ENCODE measurements around the gene NXNL1.

Gene NXNL1

GRCh38 chr19:17441241-17442021 lies 19.3 kb downstream of the NXNL1 start:
- no peak for DNase-seq (ENCODE audit: low spot score)
- Histone ChIP-seq H3K27me3 (ENCODE audit: insufficient read depth, poor library complexity, severe bottlenecking) (no peaks in the 10 kb centered on the region), H3K4me3 (ENCODE audit: severe bottlenecking) (no peak overlapping the region), H3K36me3 (ENCODE audit: low read depth) (no peaks in the 10 kb centered on the region), H3K4me1 (ENCODE audit: insufficient read depth, poor library complexity, severe bottlenecking) (peaks cover 3% of the 10 kb centered on the region), H3K27ac (ENCODE audit: poor library complexity, severe bottlenecking) (no peak overlapping the region), H3K9me3 (ENCODE audit: severe bottlenecking) (peaks cover 2% of the 10 kb centered on the region)
- ATAC-seq (ENCODE audit: low read depth): peak; percentile 27; the same call in 2 of the 3 replicates
- peak; percentile 62 for TF ChIP-seq CTCF (IDR thresholded peaks at IDR 0.05; ENCODE audit: poor library complexity, severe bottlenecking)

DNA sequence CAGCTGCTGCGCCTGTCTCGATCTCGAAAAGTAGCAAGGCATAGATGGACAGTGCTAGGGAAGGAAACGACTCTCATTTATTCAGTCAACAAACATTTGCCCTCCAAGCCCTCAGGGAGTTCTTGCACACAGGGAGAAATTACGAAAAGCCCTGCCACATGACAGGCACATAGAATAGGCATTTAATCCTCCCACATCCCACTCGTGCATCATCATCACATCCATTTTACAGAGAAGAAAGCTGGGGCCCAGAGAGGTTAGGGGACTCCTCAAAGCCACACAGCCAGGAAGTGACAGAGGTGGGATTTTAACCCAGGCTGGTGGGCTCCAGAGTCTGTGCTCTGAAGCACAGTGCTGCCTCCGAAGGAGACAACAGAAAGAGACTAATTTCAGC lies 23.9 kb downstream of the NXNL1 start:
- no peak overlapping the region for H3K27ac ChIP-seq (ENCODE audit: poor library complexity, severe bottlenecking)
- ATAC-seq (ENCODE audit: low read depth): no peak
- no peak overlapping the region for H3K4me3 ChIP-seq (ENCODE audit: severe bottlenecking)
- no peaks in the 10 kb centered on the region for H3K9me3 ChIP-seq (ENCODE audit: severe bottlenecking)
- no peak for TF ChIP-seq CTCF (IDR thresholded peaks at IDR 0.05; ENCODE audit: poor library complexity, severe bottlenecking)
- DNase-seq (ENCODE audit: low spot score): no peak
- no peaks in the 10 kb centered on the region for H3K36me3 ChIP-seq (ENCODE audit: low read depth)
- H3K27me3 ChIP-seq (ENCODE audit: insufficient read depth, poor library complexity, severe bottlenecking): no peaks in the 10 kb centered on the region
- peaks cover 2% of the 10 kb centered on the region for H3K4me1 ChIP-seq (ENCODE audit: insufficient read depth, poor library complexity, severe bottlenecking)

- no peak for TF ChIP-seq CTCF (IDR thresholded peaks at IDR 0.05; ENCODE audit: poor library complexity, severe bottlenecking)
- Histone ChIP-seq H3K9me3 (ENCODE audit: severe bottlenecking) (no peaks in the 10 kb centered on the region), H3K36me3 (ENCODE audit: low read depth) (no peaks in the 10 kb centered on the region), H3K4me3 (ENCODE audit: severe bottlenecking) (no peak overlapping the region), H3K27ac (ENCODE audit: poor library complexity, severe bottlenecking) (no peak overlapping the region), H3K27me3 (ENCODE audit: insufficient read depth, poor library complexity, severe bottlenecking) (no peaks in the 10 kb centered on the region), H3K4me1 (ENCODE audit: insufficient read depth, poor library complexity, severe bottlenecking) (no peaks in the 10 kb centered on the region)
- DNase-seq (ENCODE audit: low spot score) (no peak), ATAC-seq (ENCODE audit: low read depth) (no peak)
Measured at GRCh38 chr19:17436094-17436873, 24.4 kb downstream of the NXNL1 start.

DNA sequence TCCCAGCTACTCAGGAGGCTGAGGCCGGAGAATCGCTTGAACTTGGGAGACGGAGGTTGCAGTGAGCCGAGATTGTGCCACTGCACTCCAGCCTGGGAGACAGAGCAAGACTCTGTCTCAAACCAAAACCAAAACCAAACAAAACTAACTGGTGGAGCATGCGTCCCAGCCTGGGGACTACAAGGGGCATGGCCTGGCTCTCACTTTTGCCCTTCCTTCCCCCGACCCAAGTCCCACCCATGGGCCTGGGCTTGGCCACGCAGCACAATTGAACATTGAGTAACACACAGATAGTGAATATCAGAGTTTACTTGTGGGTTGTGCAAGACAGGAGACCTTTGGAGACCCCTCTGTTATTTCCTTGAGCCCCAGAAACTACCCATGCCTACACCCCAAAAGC lies 25.5 kb downstream of the NXNL1 start:
- H3K4me3 ChIP-seq (ENCODE audit: severe bottlenecking): no peak overlapping the region
- no peak for TF ChIP-seq CTCF (IDR thresholded peaks at IDR 0.05; ENCODE audit: poor library complexity, severe bottlenecking)
- H3K27ac ChIP-seq (ENCODE audit: poor library complexity, severe bottlenecking): no peak overlapping the region
- no peaks in the 10 kb centered on the region for H3K4me1 ChIP-seq (ENCODE audit: insufficient read depth, poor library complexity, severe bottlenecking)
- no peaks in the 10 kb centered on the region for H3K9me3 ChIP-seq (ENCODE audit: severe bottlenecking)
- no peaks in the 10 kb centered on the region for H3K27me3 ChIP-seq (ENCODE audit: insufficient read depth, poor library complexity, severe bottlenecking)
- no peaks in the 10 kb centered on the region for H3K36me3 ChIP-seq (ENCODE audit: low read depth)
- ATAC-seq (ENCODE audit: low read depth) (no peak), DNase-seq (ENCODE audit: low spot score) (no peak)

Measured in RWPE2 (cell line).